Uterus (tissue), 4 donors: ENCODE measurements around the gene GRIN2C. TPM values are rescaled to one million over a fixed set of nuclear protein-coding genes. Genes with fewer than 3 reads are reported as not detected.

ENCODE experiments used
- DNase-seq, 2 donors: peaks; one replicate each; pipeline ENCODE4 v3.0.0-alpha.2; 2019 to 2020
- H3K27ac ChIP-seq, 2 donors: fragments of 200-600 bp; sonication (generic); 1 replicate in 1 of 2; 2 replicates in 1 of 2; pipeline ENCODE4 v1.5.1; 2016 to 2018
- H3K27me3 ChIP-seq, 2 donors: fragments of 200-600 bp; sonication (generic); one replicate each; pipeline ENCODE4 v1.5.1; 2018 to 2019; ENCODE audit warnings: control low read depth in 1 of 2
- H3K36me3 ChIP-seq, 2 donors: fragments of 200-600 bp; sonication (generic); one replicate each; pipeline ENCODE4 v1.5.1; 2019; ENCODE audit warnings: control low read depth in 1 of 2
- H3K4me1 ChIP-seq, 2 donors: fragments of 200-600 bp; sonication (generic); one replicate each; pipeline ENCODE4 v1.5.1; 2018 to 2019; ENCODE audit warnings: control low read depth in 1 of 2
- H3K4me3 ChIP-seq, 2 donors: fragments of 200-600 bp; sonication (generic); 1 replicate in 1 of 2; 2 replicates in 1 of 2; pipeline ENCODE4 v1.5.1; 2018 to 2019; ENCODE audit warnings: mild to moderate bottlenecking in 1 of 2
- H3K9me3 ChIP-seq, 2 donors: fragments of 200-600 bp; sonication (generic); one replicate each; pipeline ENCODE4 v1.5.1; 2019; ENCODE audit warnings: control low read depth in 1 of 2
- CTCF ChIP-seq, 4 experiments: fragments of 200-600 bp in 2 of 4; fragments of 450-650 bp in 2 of 4; sonication (generic) in 2 of 4; IDR thresholded peaks; one replicate each; pipeline ENCODE4 v1.5.1; 2016 to 2019; ENCODE audit warnings: antibody characterized with exemption in 4 of 4, mild to moderate bottlenecking in 2 of 4, moderate library complexity in 1 of 4
- POLR2A ChIP-seq, 2 donors: fragments of 450-650 bp; IDR thresholded peaks; one replicate each; pipeline ENCODE4 v1.6.1; 2016; ENCODE audit warnings: antibody characterized with exemption in 2 of 2, mild to moderate bottlenecking in 1 of 2, moderate library complexity in 1 of 2
- intact Hi-C: fragments of 100-400 bp; cut with DNase I; formaldehyde crosslinking; loops from one replicate; pipeline ENCODE4 v1.15.1; 2023; ENCODE audit warnings: low total_unique reads
- total RNA-seq, 4 donors: library from RNA; depleted of rRNA in 3 of 4; stranded (reverse); fragments of >200 nt in 3 of 4; gene quantifications; one replicate each; pipeline versions ENCODE4 v1.1.0 to v1.2.4, GENCODE V29; 2014 to 2023
- donor health status: DM: yes; HTN: yes; CAD: no.

GRIN2C gene
- total RNA-seq, 4 donors from 2014 or later, result 0.55 to 0.90 TPM; not detected in 2

- no peak for DNase-seq
- Histone ChIP-seq H3K27me3 (no peaks in the 10 kb centered on the region), H3K4me3 (no peak overlapping the region), H3K27ac (no peak overlapping the region), H3K36me3 (no peaks in the 10 kb centered on the region), H3K4me1 (no peaks in the 10 kb centered on the region), H3K9me3 (no peaks in the 10 kb centered on the region)
- intact Hi-C loops, result no loop called here
- no peak for TF ChIP-seq CTCF (IDR thresholded peaks at IDR 0.05)
- no peak for TF ChIP-seq POLR2A (IDR thresholded peaks at IDR 0.05)
Measured at GRCh38 chr17:74800531-74800930, 59.2 kb downstream of the GRIN2C start.

GRCh38 chr17:74799097-74799496 is 60.6 kb downstream of the GRIN2C start:
- Histone ChIP-seq H3K27me3 (no peaks in the 10 kb centered on the region), H3K4me1 (no peaks in the 10 kb centered on the region), H3K36me3 (no peaks in the 10 kb centered on the region), H3K9me3 (no peaks in the 10 kb centered on the region), H3K4me3 (no peak overlapping the region), H3K27ac (no peak overlapping the region)
- intact Hi-C loops, result no loop called here
- TF ChIP-seq CTCF (IDR thresholded peaks at IDR 0.05) (no peak), POLR2A (IDR thresholded peaks at IDR 0.05) (no peak)
- no peak for DNase-seq

- Histone ChIP-seq H3K4me3 (no peak overlapping the region), H3K4me1 (no peaks in the 10 kb centered on the region), H3K27me3 (no peaks in the 10 kb centered on the region), H3K9me3 (no peaks in the 10 kb centered on the region), H3K27ac (no peak overlapping the region), H3K36me3 (no peaks in the 10 kb centered on the region)
- TF ChIP-seq CTCF (IDR thresholded peaks at IDR 0.05), result no peak
- TF ChIP-seq POLR2A (IDR thresholded peaks at IDR 0.05), result no peak
- intact Hi-C loops, result no loop called here
- no peak for DNase-seq
Measured at GRCh38 chr17:74798239-74798707, 61.4 kb downstream of the GRIN2C start.

- no peak for TF ChIP-seq CTCF (IDR thresholded peaks at IDR 0.05)
- no peak for TF ChIP-seq POLR2A (IDR thresholded peaks at IDR 0.05)
- no peaks in the 10 kb centered on the region for H3K27me3 ChIP-seq
- intact Hi-C loops, result no loop called here
- no peaks in the 10 kb centered on the region for H3K4me1 ChIP-seq
- H3K9me3 ChIP-seq, result no peaks in the 10 kb centered on the region
- no peak for DNase-seq
- H3K4me3 ChIP-seq, result no peak overlapping the region
- H3K27ac ChIP-seq, result no peak overlapping the region
- H3K36me3 ChIP-seq, result no peaks in the 10 kb centered on the region
Measured at GRCh38 chr17:74797824-74798223, 61.9 kb downstream of the GRIN2C start.

- no peak overlapping the region for H3K4me3 ChIP-seq
- DNase-seq, result no peak
- H3K9me3 ChIP-seq, result no peaks in the 10 kb centered on the region
- intact Hi-C loops, result no loop called here
- H3K27ac ChIP-seq, result no peak overlapping the region
- no peaks in the 10 kb centered on the region for H3K4me1 ChIP-seq
- no peaks in the 10 kb centered on the region for H3K36me3 ChIP-seq
- no peaks in the 10 kb centered on the region for H3K27me3 ChIP-seq
- TF ChIP-seq POLR2A (IDR thresholded peaks at IDR 0.05) (no peak), CTCF (IDR thresholded peaks at IDR 0.05) (no peak)
Measured at GRCh38 chr17:74796866-74797265, 62.8 kb downstream of the GRIN2C start.
